ENCODE measurements around the gene ARIH1.

Gene ARIH1

DNA sequence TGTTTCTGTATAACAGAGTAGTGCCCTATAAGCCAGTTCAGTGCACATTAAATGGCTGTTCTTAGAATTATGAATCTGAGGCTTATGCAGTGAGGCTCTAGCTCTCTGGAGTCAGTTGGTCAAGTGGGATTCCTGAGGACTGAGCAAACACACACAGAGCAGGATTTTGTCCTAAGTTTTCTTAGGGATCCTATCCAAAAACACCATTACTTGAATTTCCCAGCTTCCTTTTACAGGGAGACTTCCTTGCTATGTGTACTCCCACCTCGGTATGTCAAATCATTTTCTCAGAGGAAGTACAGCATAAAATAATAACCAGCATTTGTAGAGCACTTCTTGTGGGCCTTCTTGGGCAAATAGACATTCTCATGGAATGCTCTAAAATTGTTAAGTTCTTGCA, 117.2 kb downstream of the ARIH1 start:
- no peaks in the 10 kb centered on the region for H3K27me3 ChIP-seq (ENCODE audit: insufficient read depth, poor library complexity, severe bottlenecking)
- no peak for ATAC-seq (ENCODE audit: low read depth)

DNA sequence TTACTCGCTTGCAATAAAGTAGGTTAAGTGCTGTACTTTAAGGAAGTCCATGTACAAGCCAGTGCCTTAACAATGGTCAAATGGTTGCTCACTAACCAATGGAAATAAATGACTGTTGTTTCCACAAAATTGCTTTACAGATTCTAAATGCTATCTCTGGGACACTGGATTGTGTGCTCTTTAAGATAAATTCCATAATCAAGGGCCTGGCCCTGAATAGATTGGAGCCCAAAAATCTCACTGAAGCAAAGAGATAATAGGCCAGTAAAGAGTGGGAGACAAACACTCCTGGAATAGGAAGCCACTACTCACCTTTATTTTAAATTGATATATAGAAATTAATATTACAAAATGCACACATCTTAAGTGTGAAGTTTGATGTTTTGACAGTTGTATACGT, 118.0 kb downstream of the ARIH1 start:
- peaks cover 3% of the 10 kb centered on the region; the same call in 1 of the 2 replicates for H3K36me3 ChIP-seq (ENCODE audit: low read depth)
- no peaks in the 10 kb centered on the region for H3K4me1 ChIP-seq (ENCODE audit: insufficient read depth, poor library complexity, severe bottlenecking)
- ATAC-seq (ENCODE audit: low read depth) (no peak), DNase-seq (ENCODE audit: low spot score) (no peak)
- no peak overlapping the region for H3K4me3 ChIP-seq (ENCODE audit: severe bottlenecking)
- H3K9me3 ChIP-seq (ENCODE audit: severe bottlenecking), result peaks cover 4% of the 10 kb centered on the region
- no peak overlapping the region for H3K27ac ChIP-seq (ENCODE audit: poor library complexity, severe bottlenecking)
- no peaks in the 10 kb centered on the region for H3K27me3 ChIP-seq (ENCODE audit: insufficient read depth, poor library complexity, severe bottlenecking)
- TF ChIP-seq, protein P1, sequence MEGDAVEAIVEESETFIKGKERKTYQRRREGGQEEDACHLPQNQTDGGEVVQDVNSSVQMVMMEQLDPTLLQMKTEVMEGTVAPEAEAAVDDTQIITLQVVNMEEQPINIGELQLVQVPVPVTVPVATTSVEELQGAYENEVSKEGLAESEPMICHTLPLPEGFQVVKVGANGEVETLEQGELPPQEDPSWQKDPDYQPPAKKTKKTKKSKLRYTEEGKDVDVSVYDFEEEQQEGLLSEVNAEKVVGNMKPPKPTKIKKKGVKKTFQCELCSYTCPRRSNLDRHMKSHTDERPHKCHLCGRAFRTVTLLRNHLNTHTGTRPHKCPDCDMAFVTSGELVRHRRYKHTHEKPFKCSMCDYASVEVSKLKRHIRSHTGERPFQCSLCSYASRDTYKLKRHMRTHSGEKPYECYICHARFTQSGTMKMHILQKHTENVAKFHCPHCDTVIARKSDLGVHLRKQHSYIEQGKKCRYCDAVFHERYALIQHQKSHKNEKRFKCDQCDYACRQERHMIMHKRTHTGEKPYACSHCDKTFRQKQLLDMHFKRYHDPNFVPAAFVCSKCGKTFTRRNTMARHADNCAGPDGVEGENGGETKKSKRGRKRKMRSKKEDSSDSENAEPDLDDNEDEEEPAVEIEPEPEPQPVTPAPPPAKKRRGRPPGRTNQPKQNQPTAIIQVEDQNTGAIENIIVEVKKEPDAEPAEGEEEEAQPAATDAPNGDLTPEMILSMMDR (IDR thresholded peaks at IDR 0.05; ENCODE audit: poor library complexity, severe bottlenecking), result no peak

More for the DNA sequence above, 117.2 kb downstream of the ARIH1 start:
- Histone ChIP-seq H3K4me1 (ENCODE audit: insufficient read depth, poor library complexity, severe bottlenecking) (no peaks in the 10 kb centered on the region), H3K4me3 (ENCODE audit: severe bottlenecking) (no peak overlapping the region), H3K36me3 (ENCODE audit: low read depth) (peaks cover 10% of the 10 kb centered on the region), H3K9me3 (ENCODE audit: severe bottlenecking) (peaks cover under 1% of the 10 kb centered on the region), H3K27ac (ENCODE audit: poor library complexity, severe bottlenecking) (no peak overlapping the region)
- DNase-seq (ENCODE audit: low spot score), result no peak
- TF ChIP-seq, protein P1 (IDR thresholded peaks at IDR 0.05; ENCODE audit: poor library complexity, severe bottlenecking), result no peak

DNA sequence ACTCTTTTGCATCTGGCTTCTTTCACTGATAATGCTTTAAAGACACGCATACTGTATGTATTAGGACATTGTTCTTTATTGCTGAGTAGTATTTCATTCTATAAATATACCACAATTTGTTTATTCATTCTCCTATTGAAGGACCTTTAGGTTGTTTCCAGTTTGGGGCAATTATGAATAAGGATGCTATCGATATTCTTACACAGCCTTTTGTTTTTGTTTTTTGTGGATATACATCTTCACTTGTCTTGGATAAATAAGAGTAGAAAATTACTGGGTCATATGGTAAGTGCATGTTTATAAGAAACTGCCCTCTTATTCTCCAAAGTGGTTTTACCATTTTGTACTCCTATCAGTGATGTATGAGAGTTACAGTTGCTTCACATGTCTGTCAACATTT, 118.5 kb downstream of the ARIH1 start:
- Histone ChIP-seq H3K9me3 (ENCODE audit: severe bottlenecking) (peaks cover 4% of the 10 kb centered on the region), H3K4me1 (ENCODE audit: insufficient read depth, poor library complexity, severe bottlenecking) (no peaks in the 10 kb centered on the region), H3K27me3 (ENCODE audit: insufficient read depth, poor library complexity, severe bottlenecking) (no peaks in the 10 kb centered on the region), H3K27ac (ENCODE audit: poor library complexity, severe bottlenecking) (no peak overlapping the region), H3K4me3 (ENCODE audit: severe bottlenecking) (no peak overlapping the region), H3K36me3 (ENCODE audit: low read depth) (no peaks in the 10 kb centered on the region)
- ATAC-seq (ENCODE audit: low read depth) (no peak), DNase-seq (ENCODE audit: low spot score) (no peak)
- TF ChIP-seq, protein P1 (IDR thresholded peaks at IDR 0.05; ENCODE audit: poor library complexity, severe bottlenecking), result no peak

DNA sequence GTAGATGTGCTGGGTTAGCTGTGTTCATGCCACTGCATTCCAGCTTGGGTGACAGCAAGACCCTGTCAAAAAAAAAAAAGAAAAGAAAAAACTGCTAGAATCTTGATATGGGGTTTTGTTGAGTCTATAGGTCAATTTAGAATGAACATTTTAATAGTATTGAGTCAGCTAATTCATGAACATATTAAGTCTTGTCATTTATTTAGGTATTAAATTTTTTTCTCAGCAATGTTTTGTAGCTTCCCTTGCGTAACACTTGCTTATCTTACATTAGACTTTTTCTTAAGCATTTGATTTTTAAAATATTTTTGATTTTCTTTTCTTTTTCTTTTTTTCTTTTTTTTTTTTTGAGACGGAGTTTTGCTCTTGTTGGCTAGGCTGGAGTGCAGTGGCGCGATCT, 119.7 kb downstream of the ARIH1 start:
- DNase-seq (ENCODE audit: low spot score), result no peak
- no peaks in the 10 kb centered on the region for H3K36me3 ChIP-seq (ENCODE audit: low read depth)
- H3K27me3 ChIP-seq (ENCODE audit: insufficient read depth, poor library complexity, severe bottlenecking), result no peaks in the 10 kb centered on the region
- TF ChIP-seq, protein P1 (IDR thresholded peaks at IDR 0.05; ENCODE audit: poor library complexity, severe bottlenecking), result no peak
- no peak for ATAC-seq (ENCODE audit: low read depth)
- no peak overlapping the region for H3K4me3 ChIP-seq (ENCODE audit: severe bottlenecking)
- no peaks in the 10 kb centered on the region for H3K4me1 ChIP-seq (ENCODE audit: insufficient read depth, poor library complexity, severe bottlenecking)
- H3K9me3 ChIP-seq (ENCODE audit: severe bottlenecking), result peaks cover 4% of the 10 kb centered on the region
- H3K27ac ChIP-seq (ENCODE audit: poor library complexity, severe bottlenecking), result no peak overlapping the region

DNA sequence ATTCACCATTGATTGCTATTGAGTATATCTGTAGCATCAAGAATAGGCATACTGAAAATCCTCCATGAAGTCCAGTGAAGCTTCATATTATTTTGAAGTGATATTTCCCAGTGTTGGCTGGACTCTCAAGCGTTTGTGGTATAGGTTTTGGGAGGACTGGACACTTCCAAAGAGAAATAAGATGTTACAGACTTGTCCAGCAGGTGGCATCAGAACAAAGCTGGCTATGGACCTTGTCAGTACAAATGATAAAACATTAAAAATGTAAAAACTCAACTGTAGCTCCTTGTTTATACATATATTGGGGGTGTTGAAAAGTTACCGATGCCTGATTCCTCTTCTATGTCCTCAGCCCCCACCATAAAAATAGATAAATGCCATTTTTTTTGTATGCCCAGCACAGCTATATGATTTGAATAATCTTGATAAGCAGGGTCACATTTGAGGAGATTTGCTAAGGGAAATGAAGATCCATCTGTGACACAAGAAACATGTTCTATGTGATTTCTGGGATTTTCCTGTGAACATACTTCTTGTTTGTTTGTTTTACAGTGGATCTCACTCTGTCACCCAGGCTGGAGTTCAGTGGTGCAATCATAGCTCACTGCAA, 125.8 kb downstream of the ARIH1 start:
- Histone ChIP-seq H3K9me3 (ENCODE audit: severe bottlenecking) (peaks cover 4% of the 10 kb centered on the region), H3K27me3 (ENCODE audit: insufficient read depth, poor library complexity, severe bottlenecking) (no peaks in the 10 kb centered on the region), H3K4me1 (ENCODE audit: insufficient read depth, poor library complexity, severe bottlenecking) (no peaks in the 10 kb centered on the region), H3K36me3 (ENCODE audit: low read depth) (no peaks in the 10 kb centered on the region), H3K4me3 (ENCODE audit: severe bottlenecking) (no peak overlapping the region), H3K27ac (ENCODE audit: poor library complexity, severe bottlenecking) (no peak overlapping the region)
- TF ChIP-seq, protein P1 (IDR thresholded peaks at IDR 0.05; ENCODE audit: poor library complexity, severe bottlenecking), result peak; percentile 99
- ATAC-seq (ENCODE audit: low read depth) (peak; percentile 67), DNase-seq (ENCODE audit: low spot score) (no peak)

All from RWPE2 (cell line).